IPS-18a (cell line): ENCODE measurements around the gene TFCP2.
"Not testable (repeated sequence)": the region's sequence is repeated elsewhere in the genome, so short reads cannot be mapped to it uniquely, and the experiment has no call there.

Experiments
- H3K27ac ChIP-seq: one replicate; pipeline ENCODE4 v1.5.1; 2013; ENCODE audit warnings: low read length
- H3K27me3 ChIP-seq: one replicate; pipeline ENCODE4 v1.6.1; 2013; ENCODE audit warnings: mild to moderate bottlenecking, low read length; ENCODE audit not compliant: control insufficient read depth, insufficient read depth
- H3K36me3 ChIP-seq: one replicate; pipeline ENCODE4 v1.6.1; 2013; ENCODE audit warnings: low read depth, low read length; ENCODE audit not compliant: control insufficient read depth
- H3K4me1 ChIP-seq: one replicate; pipeline ENCODE4 v1.6.1; 2013; ENCODE audit warnings: low read depth, low read length; ENCODE audit not compliant: control insufficient read depth
- H3K4me3 ChIP-seq: one replicate; pipeline ENCODE4 v1.5.1; 2013; ENCODE audit warnings: low read length
- H3K9ac ChIP-seq: one replicate; pipeline ENCODE4 v1.6.1; 2013; ENCODE audit warnings: mild to moderate bottlenecking, low read length, moderate library complexity
- H3K9me3 ChIP-seq: one replicate; pipeline ENCODE4 v1.6.1; 2013; ENCODE audit warnings: low read depth, low read length; ENCODE audit not compliant: control insufficient read depth

The TFCP2 gene

GRCh38 chr12:51087818-51088217 lies 85.1 kb downstream of the TFCP2 start:
- Histone ChIP-seq H3K4me3 (no peak overlapping the region), H3K4me1 (no peaks in the 10 kb centered on the region), H3K9ac (no peak overlapping the region), H3K9me3 (no peaks in the 10 kb centered on the region), H3K27me3 (no peaks in the 10 kb centered on the region), H3K27ac (no peak overlapping the region), H3K36me3 (no peaks in the 10 kb centered on the region)

- no peaks in the 10 kb centered on the region for H3K36me3 ChIP-seq
- no peak overlapping the region for H3K9ac ChIP-seq
- H3K27ac ChIP-seq: no peak overlapping the region
- H3K4me1 ChIP-seq: peaks cover 4% of the 10 kb centered on the region
- no peaks in the 10 kb centered on the region for H3K27me3 ChIP-seq
- H3K9me3 ChIP-seq: no peaks in the 10 kb centered on the region
- H3K4me3 ChIP-seq: no peak overlapping the region
Observed at GRCh38 chr12:51086933-51087332, 86.0 kb downstream of the TFCP2 start.

- Histone ChIP-seq H3K27ac (no peak overlapping the region), H3K9ac (no peak overlapping the region), H3K27me3 (no peaks in the 10 kb centered on the region)
Observed at GRCh38 chr12:51085757-51086156, 87.2 kb downstream of the TFCP2 start.

GRCh38 chr12:51083126-51083833 lies 89.7 kb downstream of the TFCP2 start, which contains the start of gene CSRNP2:
CSRNP2 (minus strand) TSS chr12:51083596; CDS start chr12:51076561, 7,035 bp downstream.
- no peaks in the 10 kb centered on the region for H3K36me3 ChIP-seq
- H3K4me3 ChIP-seq: peak within 1 kb of the TSS; percentile 91
- H3K4me1 ChIP-seq: peaks cover 9% of the 10 kb centered on the region
- peak within 1 kb of the TSS; percentile 81 for H3K9ac ChIP-seq
- no peaks in the 10 kb centered on the region for H3K9me3 ChIP-seq
- H3K27me3 ChIP-seq: no peaks in the 10 kb centered on the region
- H3K27ac ChIP-seq: peak within 1 kb of the TSS; percentile 49

More at GRCh38 chr12:51085757-51086156, 87.2 kb downstream of the TFCP2 start:
- Histone ChIP-seq H3K4me1 (peaks cover 9% of the 10 kb centered on the region), H3K9me3 (no peaks in the 10 kb centered on the region), H3K4me3 (no peak overlapping the region), H3K36me3 (no peaks in the 10 kb centered on the region)

GRCh38 chr12:51082561-51083125 lies 90.3 kb downstream of the TFCP2 start:
- peak overlapping the region; percentile 91 for H3K4me3 ChIP-seq
- peak overlapping the region; percentile 81 for H3K9ac ChIP-seq
- H3K27me3 ChIP-seq: no peaks in the 10 kb centered on the region
- H3K27ac ChIP-seq: peak overlapping the region; percentile 49
- no peaks in the 10 kb centered on the region for H3K36me3 ChIP-seq
- peaks cover 9% of the 10 kb centered on the region for H3K4me1 ChIP-seq
- H3K9me3 ChIP-seq: no peaks in the 10 kb centered on the region

GRCh38 chr12:51081421-51081820 lies 91.5 kb downstream of the TFCP2 start:
- Histone ChIP-seq H3K9me3 (no peaks in the 10 kb centered on the region), H3K27ac (no peak overlapping the region), H3K27me3 (no peaks in the 10 kb centered on the region), H3K36me3 (no peaks in the 10 kb centered on the region), H3K4me1 (peaks cover 9% of the 10 kb centered on the region), H3K4me3 (peak overlapping the region; percentile 91), H3K9ac (peak overlapping the region; percentile 81)

GRCh38 chr12:51080136-51080535 lies 92.8 kb downstream of the TFCP2 start:
- no peak overlapping the region for H3K27ac ChIP-seq
- no peaks in the 10 kb centered on the region for H3K9me3 ChIP-seq
- no peaks in the 10 kb centered on the region for H3K36me3 ChIP-seq
- no peak overlapping the region for H3K9ac ChIP-seq
- H3K4me1 ChIP-seq: peaks cover 9% of the 10 kb centered on the region
- no peaks in the 10 kb centered on the region for H3K27me3 ChIP-seq
- H3K4me3 ChIP-seq: no peak overlapping the region

GRCh38 chr12:51078866-51079265 lies 94.1 kb downstream of the TFCP2 start:
- H3K4me1 ChIP-seq, H3K9ac ChIP-seq, H3K36me3 ChIP-seq, H3K9me3 ChIP-seq, H3K27me3 ChIP-seq, H3K4me3 ChIP-seq, H3K27ac ChIP-seq: not testable (repeated sequence)

- not testable (repeated sequence) for H3K9me3 ChIP-seq, H3K36me3 ChIP-seq, H3K4me1 ChIP-seq, H3K27me3 ChIP-seq, H3K9ac ChIP-seq, H3K4me3 ChIP-seq, H3K27ac ChIP-seq
Observed at GRCh38 chr12:51078346-51078745, 94.6 kb downstream of the TFCP2 start.

- peaks cover 8% of the 10 kb centered on the region for H3K36me3 ChIP-seq
- H3K9me3 ChIP-seq: no peaks in the 10 kb centered on the region
- H3K4me3 ChIP-seq: no peak overlapping the region
- H3K27me3 ChIP-seq: no peaks in the 10 kb centered on the region
- no peak overlapping the region for H3K27ac ChIP-seq
- H3K4me1 ChIP-seq: peaks cover 9% of the 10 kb centered on the region
- H3K9ac ChIP-seq: no peak overlapping the region
Observed at GRCh38 chr12:51077930-51078329, 95.0 kb downstream of the TFCP2 start.

- peaks cover 19% of the 10 kb centered on the region for H3K36me3 ChIP-seq
- H3K27ac ChIP-seq: no peak overlapping the region
- no peaks in the 10 kb centered on the region for H3K9me3 ChIP-seq
- H3K9ac ChIP-seq: no peak overlapping the region
- H3K4me1 ChIP-seq: no peaks in the 10 kb centered on the region
- no peak overlapping the region for H3K4me3 ChIP-seq
- H3K27me3 ChIP-seq: no peaks in the 10 kb centered on the region
Observed at GRCh38 chr12:51076236-51076930, 96.6 kb downstream of the TFCP2 start.
